ENCODE measurements around the gene SRMS.

SRMS gene

DNA sequence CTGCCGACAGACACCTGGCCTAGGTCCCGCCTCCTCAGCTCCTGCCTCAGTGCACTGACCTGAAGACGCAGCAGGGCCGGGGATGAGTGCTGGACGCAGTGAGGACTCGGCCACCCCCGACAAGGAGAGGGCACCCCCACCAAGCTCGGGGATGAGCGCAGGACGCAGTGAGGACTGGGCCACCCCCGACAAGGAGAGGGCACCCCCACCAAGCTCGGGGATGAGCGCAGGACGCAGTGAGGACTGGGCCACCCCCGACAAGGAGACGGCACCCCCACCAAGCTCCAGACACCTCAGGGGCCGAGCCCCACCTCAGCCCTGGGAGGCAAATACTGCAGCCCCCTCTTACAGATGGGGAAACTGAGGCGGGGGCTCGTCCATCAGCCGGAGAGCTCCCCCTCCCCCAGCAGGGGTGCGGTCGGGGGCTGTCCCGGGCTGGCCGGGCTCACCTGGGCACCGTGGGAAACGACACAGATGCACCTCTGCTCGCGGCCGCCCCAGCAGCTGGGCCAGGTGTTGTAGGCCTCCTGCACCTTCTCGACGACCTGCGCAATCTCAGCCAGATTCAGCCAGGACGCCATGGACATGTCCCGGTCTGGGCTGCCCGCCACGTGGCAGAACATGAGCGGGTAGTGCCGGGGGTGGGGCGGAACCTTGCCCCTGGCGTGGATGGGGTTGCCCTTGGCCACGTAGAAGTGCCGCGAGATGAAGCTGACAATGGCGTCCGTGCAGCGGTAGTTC lies 19.0 kb upstream of the SRMS start:
- DNase-seq (ENCODE audit: low read depth in 2 of 2), result no peak

DNA sequence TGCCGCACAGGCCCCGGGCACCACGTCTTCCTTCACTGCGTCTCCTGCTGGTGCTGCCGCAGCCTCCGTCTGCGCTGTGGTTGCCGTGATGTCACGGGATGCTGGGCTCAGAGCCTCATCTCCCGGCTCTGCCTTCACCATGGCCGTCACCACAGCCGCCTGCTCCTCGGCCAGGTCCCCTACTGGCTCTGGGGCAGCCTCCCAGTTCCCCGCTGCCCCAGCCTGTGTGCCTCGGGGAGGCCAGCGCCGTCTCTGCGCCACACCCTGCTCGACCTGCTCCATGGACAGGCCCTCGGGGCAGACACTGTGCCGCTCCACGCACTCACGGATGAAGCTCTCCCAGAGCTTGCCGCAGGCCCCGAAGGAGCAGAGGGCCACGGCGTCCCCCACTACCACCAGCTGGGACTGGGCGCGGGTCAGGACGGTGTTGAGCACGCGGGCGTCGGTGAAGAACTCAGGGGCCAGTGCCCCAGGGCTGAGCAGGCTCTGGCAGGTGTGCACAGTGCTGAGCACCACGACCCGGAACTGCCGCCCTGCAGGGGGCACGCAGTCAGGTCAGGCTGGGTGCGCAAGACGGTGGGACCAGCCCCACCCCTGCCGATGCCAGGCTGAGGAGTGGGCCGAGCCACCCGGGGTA lies 18.3 kb upstream of the SRMS start:
- DNase-seq (ENCODE audit: low read depth in 2 of 2), result no peak

DNA sequence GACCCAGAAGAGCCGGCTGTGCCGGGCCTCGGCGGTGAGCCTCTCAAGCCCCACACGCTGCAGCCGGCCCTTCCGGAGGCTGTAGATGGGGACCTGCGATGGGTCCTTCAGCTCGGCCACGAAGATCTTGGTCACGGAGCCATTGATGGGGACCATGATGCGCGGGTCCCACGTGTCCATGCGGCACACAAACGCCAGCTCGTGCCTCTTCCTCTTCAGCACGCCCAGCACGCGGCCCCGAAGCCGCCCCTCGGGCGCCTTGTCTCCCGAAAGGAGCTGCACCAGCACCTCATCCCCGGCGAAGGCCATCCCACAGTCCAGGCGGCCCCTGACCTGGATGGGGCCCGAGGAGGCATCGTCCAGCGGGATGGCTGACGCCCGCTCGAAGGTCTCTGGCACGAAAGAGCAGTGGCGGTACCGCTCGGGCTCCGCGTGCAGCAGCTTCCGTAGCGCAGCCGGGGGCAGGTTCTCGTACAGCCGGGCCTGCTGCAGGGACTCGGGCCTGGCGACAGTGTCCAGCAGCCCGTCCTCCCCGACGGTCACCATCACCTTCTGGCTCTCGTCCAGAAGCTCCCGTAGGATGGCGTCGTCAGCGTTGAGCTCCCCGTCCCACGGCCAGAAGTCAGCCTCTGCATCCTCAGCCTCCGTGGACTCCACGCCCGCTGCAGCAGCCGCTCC lies 17.6 kb upstream of the SRMS start:
- no peak for DNase-seq (ENCODE audit: low read depth in 2 of 2)

DNA sequence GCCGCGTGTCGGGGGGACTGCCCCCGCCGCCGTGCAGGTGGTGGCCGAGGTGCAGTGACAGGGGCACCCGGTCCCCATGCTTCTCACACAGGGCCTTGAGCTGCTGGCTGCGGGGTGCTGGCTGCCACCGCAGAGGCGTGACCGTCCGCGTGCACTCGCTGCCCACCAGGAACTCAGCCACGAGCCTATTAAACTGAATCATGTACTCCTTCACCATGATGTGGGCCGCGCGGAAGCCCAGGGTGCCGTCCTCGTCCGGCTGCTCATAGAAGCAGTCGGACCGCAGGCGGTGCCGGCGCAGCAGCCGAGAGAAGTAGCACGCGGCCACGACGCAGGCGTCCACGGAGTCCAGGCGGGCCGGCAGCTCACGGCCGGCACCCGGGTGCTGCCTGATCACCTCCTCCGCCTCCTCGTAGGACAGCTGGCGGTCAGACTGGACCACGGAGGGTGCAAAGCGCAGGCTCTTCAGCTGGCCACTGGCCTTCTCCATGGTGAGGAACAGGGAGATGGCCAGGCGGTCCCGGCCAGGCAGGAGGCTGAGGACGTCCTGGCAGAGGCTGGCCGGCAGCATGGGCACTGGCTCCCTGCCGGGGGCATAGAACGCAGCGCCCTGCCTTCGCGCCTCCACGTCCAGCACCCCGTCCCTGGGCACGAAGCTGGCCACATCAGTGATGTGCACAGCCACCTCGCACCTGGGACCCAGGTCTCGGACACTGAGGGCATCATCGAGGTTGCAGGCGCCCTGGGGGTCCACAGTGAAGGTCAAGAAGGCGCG lies 16.7 kb upstream of the SRMS start:
- no peak for DNase-seq (ENCODE audit: low read depth in 2 of 2)

DNA sequence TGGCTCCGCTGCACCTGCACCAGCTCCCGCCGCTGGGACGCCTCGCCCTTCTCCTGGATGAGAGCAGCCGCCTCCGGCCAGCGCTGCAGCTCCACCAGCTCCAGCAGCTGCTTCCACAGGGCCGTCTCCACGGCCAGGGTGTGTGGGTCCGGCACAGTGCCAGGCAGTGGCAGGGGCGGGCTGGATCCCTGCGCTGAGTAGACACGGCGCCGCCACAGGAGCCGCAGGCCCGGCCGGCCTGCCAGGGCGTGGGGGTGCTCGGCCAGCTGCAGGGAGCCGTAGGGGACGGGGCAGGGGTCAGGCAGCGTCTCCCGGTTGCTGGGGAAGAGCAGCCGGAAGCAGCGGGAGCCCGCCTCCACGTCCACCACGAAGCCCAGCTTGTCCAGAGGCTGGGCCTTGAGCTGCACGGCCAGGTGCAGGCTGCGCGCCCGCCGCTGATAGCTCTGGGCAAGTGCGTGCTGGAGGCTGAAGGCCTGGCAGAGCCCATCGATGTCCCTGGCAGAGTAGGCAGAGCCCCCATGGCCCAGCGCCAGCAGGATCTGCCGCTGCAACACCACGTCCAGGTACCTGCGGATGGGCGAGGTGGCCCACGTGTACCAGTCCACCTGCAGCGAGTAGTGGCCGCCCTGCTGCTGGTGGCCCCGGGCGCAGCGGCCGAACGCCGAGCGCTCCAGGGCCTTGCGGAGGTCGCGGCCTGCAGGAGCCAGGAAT lies 15.8 kb upstream of the SRMS start:
- DNase-seq (ENCODE audit: low read depth in 2 of 2), result no peak

DNA sequence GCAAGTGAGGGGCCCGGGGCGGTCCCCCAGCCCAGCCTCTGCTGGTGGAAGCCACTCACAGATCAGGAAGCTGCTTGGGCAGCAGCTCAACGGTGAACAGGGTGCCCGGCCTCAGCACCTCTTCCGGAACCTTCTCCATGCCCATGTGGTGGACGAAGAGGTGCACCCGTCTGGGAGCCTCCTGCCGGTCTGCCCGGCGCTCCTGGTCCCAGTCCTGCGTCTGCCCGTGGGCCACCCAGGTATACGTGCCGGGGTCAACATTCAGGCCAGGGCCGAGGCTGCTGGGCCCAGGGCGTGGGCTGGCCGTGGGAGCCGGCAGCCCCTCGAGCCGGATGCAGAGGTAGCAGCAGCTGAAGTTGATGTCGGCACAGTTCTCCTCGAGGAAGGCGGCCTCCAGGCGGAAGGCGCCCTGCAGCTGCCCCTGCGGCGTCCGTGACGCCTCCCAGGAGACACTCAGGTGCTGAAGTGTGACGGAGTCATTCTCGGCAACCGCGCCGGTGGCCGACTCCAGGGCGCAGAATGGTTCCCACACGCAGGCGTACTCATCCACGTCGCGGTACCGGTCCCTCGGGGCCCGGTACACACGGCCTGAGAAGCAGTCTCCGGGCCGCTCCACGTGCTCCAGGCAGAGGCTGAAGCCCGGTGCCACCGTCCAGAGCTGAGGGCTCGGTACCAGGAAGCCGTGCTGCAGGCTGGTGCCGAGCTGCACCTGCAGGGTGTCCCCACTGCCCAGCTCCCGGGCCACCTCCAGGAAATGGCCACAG lies 15.1 kb upstream of the SRMS start:
- no peak for DNase-seq (ENCODE audit: low read depth in 2 of 2)

DNA sequence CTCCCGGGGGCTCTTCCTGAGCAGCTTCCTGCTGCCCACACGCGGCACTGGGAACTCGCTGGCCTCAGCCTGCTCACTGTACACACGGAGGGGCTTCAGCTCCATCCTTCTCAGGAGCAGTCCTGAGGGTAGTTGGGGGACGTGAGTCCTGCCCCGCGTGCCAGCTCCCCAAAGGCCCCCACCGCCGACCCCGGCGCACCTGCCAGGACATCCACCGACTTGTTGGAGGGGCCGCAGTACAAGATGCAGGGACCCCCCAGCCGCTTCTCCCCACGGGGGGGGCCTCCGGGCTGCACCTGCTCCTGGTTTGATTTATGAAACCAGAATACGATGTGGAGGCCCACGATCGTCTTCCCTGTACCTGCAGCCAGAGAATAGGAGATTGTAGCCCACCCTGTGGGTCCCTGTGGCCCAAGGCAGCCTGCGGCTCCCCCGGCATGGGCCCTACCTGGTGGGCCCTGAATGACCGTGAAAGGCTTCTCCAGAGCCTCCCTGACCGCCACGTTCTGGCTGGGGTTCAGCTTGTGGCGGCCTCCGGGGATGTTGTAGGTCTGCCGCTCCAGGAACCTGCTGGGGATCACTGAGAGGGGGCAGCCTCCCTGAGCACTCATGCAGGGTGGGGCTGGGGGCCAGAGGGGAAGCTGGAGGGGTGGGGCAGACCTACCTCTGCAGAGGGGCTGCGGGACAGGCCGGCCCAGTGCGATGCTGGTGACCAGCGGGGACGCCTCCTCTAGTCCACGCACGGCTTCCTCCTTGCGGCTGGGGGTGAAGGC lies 14.3 kb upstream of the SRMS start:
- DNase-seq (ENCODE audit: low read depth in 2 of 2), result no peak

DNA sequence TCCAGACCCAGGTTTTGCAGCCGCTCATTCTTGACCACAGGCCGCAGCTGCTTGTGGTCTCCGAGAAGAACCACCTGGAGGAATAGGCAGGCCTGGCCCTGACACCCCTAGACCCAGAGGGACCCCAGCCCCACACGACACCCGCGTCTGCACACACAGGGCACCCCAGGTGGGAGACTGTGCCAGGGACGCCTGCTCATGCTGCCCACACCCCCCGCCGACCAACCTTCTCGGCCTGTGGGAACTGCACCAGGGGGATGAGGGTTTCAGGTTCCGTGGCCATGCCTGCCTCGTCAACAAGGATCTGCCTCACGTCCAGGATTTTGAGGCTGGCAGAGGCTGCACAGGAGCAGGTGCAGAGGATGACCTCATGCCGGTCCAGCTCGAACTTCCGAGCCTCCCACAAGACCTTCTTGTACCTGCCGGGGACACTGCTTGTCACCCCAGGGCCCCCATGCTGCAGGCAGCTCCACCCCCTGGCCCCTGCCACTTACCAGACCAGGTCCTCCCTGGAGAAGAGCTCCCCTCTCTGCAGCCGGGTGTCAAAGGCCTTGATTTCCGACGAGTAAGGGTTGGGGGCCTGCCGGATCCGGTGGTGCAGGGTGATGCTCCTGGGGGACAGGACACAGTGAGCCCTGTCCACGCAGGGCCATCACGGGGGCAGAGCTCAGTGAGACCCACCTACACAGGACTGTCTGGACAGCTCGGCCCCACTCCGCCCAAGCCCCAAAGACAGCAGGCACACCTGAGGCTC lies 13.5 kb upstream of the SRMS start:
- no peak for DNase-seq (ENCODE audit: low read depth in 2 of 2)

DNA sequence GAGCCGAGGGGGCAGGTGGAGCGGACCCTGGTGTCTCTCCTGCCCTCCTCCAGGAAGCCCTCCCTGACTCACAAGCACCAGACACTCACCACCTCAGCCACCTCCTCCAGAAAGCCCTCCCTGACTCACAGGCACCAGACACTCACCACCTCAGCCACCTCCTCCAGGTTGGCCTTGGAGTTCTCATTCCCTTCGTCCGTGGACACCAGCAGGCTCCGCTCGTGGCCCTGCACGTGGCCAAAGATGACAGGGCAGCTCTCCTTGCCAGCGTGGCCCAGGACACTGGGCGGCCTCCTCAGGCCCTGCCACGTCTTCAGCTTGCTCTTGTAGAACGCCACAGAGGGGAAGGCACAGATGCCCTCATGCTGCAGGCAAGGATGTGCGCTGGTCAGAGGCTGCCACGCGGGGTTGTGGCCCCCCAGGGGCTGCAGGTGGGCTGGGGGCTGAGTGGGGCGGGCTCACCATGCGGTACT lies 12.8 kb upstream of the SRMS start:
- DNase-seq (ENCODE audit: low read depth in 2 of 2), result no peak

DNA sequence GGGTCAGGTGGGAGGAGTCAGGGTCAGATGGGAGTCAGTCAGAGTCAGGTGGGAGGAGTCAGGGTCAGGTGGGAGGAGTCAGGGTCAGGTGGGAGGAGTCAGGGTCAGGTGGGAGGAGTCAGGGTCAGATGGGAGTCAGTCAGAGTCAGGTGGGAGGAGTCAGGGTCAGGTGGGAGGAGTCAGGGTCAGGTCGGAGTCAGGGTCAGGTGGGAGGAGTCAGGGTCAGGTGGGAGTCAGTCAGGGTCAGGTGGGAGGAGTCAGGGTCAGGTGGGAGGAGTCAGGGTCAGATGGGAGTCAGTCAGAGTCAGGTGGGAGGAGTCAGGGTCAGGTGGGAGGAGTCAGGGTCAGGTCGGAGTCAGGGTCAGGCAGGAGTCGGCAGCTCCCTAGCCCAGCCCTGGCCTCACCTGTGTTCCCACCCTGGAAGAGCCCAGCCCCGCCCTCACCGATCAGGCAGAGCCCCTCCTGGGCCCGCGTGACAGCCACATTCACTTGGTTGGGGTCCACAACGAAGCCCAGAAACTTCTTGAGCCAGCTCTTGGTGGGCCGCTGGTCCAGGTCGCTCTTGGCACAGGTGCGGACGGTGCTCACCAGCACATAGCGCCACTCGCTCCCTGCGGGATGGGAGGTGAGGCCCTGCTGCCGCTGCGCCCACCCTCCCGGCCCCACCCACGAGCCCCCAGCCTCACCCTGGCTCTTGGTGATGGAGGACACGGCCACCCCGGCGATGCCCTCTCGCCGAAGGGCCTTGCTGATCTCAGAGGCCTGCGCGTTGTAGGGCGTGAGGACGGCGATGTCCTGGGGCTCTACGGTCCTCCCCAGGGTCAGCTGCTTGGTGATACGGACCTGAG lies 12.2 kb upstream of the SRMS start:
- peak in 1 of 2 donors; percentile 51 for DNase-seq (ENCODE audit: low read depth in 2 of 2)

DNA sequence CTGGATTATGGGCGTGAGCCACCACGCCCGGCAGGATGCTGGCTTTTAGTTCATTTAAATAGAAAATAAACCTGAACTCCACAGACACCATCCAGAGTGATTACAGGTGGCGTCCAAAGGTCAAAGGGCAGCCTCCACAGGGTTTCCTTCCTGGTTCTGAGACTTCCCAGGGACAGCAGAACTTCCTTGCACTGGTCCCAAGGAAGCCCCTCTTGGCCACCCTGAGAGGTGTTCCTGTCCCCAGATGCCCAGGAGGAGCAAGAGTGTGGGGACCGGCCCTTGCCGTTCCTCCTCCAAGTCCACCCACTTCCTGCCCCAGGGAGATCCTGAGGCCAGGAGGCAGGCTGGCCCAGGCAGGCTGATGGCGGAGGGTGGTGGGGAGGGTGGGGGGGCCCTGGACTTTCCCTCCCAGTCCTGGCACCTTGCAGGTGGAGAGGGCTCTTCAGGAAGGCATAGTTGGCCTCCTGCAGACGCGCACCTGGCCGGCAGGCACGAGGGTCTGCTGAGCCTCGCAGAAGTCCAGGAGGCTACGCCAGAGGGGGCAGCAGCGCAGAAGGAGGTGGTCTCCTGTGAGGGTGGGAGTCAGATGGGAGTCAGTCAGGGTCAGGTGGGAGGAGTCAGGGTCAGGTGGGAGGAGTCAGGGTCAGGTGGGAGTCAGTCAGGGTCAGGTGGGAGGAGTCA lies 11.4 kb upstream of the SRMS start:
- no peak for DNase-seq (ENCODE audit: low read depth in 2 of 2)

DNA sequence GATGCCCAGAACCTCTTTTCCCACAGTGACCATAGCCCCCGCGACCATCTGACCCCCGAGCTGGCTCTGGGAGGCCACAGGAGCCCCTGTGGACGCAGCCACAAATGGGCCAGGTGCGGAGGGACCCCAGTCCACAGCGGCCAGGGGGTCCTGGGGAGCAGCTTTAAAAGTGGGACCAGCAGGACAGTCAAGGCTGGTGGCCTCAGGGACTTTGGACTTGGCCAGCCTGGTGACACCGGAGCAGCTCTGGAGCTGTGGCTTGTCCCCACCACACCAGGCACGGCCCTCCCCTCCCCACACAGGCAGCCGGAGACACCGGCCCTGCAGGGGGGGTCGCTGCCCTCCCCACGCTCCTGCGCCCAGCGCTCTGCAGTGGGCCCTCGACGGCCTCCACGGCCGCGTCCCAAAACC lies 9.9 kb upstream of the SRMS start:
- no peak for DNase-seq (ENCODE audit: low read depth in 2 of 2)

DNA sequence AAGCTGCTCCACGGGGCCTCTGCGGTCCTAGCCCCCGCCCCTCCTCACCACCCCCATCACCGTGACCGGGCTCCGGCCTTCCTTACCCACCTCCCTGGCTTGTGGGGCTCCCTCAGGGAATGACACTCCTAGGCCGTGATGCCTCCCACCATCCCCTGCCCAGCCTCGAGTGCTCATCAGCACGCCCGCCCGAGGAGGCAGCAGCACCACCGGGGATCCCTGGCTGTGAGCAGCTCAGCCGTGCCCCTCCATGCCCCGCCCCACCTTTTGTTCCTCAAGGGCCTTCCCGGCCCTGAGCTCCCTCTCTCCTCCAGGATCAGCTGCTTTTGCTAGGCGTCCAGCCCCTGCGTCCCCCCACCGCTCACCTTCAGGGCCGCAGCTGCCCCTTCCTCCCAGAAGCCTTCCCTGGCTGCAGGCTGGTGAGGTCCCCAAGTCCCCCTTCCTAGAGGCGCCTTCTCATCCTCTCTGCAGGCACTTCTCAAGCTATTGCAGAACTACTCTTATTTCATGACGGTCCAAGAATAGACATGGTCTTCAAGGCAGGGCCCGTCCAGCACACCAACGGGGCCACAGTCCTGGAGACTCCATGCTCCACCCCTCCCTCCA lies 9.4 kb upstream of the SRMS start:
- no peak for DNase-seq (ENCODE audit: low read depth in 2 of 2)

DNA sequence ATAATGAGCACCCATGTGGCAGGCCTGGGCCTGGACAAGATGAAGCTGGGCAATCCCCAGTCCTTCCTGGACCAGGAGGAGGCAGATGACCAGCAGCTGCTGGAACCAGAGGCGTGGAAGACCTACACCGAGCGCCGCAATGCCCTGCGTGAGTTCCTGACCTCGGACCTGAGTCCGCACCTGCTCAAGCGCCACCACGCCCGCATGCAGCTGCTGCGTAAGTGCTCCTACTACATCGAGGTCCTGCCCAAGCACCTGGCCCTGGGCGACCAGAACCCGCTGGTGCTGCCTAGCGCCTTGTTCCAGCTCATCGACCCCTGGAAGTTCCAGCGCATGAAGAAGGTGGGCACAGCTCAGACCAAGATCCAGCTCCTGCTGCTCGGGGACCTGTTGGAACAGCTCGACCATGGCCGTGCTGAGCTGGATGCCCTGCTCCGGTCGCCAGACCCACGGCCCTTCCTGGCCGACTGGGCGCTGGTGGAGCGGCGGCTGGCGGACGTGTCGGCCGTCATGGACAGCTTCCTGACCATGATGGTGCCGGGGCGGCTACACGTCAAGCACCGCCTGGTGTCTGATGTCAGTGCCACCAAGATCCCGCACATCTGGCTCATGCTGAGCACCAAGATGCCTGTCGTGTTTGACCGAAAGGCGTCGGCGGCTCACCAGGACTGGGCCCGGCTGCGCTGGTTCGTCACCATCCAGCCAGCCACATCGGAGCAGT lies 8.3 kb upstream of the SRMS start:
- no peak for DNase-seq (ENCODE audit: low read depth in 2 of 2)

DNA sequence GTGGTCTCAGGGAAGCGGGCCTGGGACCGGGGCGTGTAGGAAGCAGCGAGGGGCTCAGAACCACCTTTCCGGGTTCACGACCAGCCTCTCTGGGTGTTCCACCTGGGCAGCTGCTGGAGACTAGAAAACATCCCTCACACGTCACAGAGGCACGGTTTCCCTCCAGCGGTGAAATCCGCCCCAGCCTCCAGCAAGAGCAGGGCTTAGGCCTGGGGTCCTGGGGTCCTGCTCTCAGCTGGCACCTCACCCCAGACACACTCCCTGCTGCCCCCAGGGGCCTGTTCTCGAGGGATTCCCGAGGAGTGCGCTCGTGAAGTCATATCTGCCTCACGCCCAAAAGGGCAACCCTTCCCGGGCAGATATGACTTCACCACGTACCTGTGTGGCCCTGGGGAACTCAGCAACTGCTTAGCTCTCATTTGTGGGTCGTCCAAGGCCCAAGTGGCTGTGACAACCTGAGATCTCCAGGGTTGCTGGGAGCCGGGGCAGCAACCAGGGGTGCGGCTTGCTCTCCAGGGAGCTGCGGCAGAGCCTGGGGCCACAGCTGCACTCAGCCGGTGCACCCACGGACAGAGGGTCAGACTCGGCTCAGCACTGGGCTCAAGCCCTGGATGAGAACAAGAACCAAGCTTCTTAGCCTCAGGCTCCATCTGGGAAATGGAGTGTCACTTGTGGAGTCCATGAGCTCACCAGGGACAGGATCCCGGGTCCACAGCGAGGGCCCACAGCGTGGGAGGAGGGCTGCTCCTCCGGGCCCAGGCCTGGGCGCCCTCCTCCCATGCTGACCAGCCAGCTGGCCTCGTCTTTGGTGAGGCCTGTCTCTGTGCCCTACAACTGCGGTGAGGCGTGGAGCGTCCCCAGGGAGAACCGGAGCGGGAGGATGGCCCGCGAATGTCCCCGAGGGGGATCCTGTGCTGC lies 7.1 kb upstream of the SRMS start:
- DNase-seq (ENCODE audit: low read depth in 2 of 2), result no peak

DNA sequence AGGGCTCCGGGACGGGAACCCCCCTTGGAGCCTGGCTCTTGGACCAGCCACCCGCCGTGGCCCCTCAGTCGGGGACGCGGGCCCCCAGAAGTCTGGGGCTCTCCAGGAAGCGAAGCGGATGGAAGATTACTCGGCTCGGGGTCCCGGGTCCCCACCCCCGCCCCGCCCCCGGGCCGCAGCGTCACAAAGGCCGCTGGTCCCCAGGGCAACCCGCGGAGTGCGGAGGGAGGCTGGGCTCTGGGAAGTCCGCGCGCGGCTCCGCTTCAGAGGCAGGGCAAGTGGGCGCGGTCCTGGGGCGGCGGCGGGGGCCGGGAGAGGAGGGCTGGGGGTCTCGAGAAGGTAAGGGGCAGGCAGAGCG lies 6.4 kb upstream of the SRMS start, which contains the start of gene FNDC11:
Gene FNDC11 (plus strand): TSS at position 227 of the 358 bp plus-strand sequence. CDS start 1,505 bp downstream, outside the sequence.
- no peak for DNase-seq (ENCODE audit: low read depth in 2 of 2)

All from stimulated activated CD4-positive, alpha-beta T cell treated with anti-CD3 and anti-CD28 coated beads, Interleukin-4, amount 100 ng/mL, for 48 hours (primary cell).